AG09309 (cell line): ENCODE results near the gene PLA2G15.

Source experiments
- DNase-seq: peaks from one replicate; pipeline ENCODE4 v3.0.0-alpha.2; 2010; ENCODE audit warnings: low read depth
- H3K4me3 ChIP-seq: 2 replicates; pipeline ENCODE4 v1.5.1; 2011; ENCODE audit warnings: mild to moderate bottlenecking, low read depth, low read length, moderate library complexity; ENCODE audit not compliant: control insufficient read depth
- CTCF ChIP-seq: IDR thresholded peaks from 2 replicates; pipeline ENCODE4 v1.5.1; 2011; ENCODE audit warnings: mild to moderate bottlenecking, low read depth, low read length, inconsistent platforms; ENCODE audit not compliant: insufficient read depth, control insufficient read depth; ENCODE audit errors: missing control alignments

The PLA2G15 gene

GRCh38 chr16:68273896-68274295 is 28.7 kb downstream of the PLA2G15 start:
- no peak for DNase-seq
- no peak for TF ChIP-seq CTCF

GRCh38 chr16:68274441-68274840 is 29.3 kb downstream of the PLA2G15 start:
- TF ChIP-seq CTCF = no peak

More at GRCh38 chr16:68273896-68274295, 28.7 kb downstream of the PLA2G15 start:
- no peak overlapping the region for H3K4me3 ChIP-seq

GRCh38 chr16:68275611-68276191 is 30.5 kb downstream of the PLA2G15 start:
- H3K4me3 ChIP-seq = no peak overlapping the region
- no peak for TF ChIP-seq CTCF
- no peak for DNase-seq

More at GRCh38 chr16:68274441-68274840, 29.3 kb downstream of the PLA2G15 start:
- H3K4me3 ChIP-seq = no peak overlapping the region
- no peak for DNase-seq

GRCh38 chr16:68276223-68276622 is 31.1 kb downstream of the PLA2G15 start:
- H3K4me3 ChIP-seq = no peak overlapping the region
- no peak for DNase-seq
- TF ChIP-seq CTCF = no peak

GRCh38 chr16:68279726-68280558 is 34.8 kb downstream of the PLA2G15 start:
- no peak for TF ChIP-seq CTCF
- no peak overlapping the region for H3K4me3 ChIP-seq

GRCh38 chr16:68281368-68282063 is 36.3 kb downstream of the PLA2G15 start:
- DNase-seq = no peak
- H3K4me3 ChIP-seq = no peak overlapping the region
- no peak for TF ChIP-seq CTCF

More at GRCh38 chr16:68279726-68280558, 34.8 kb downstream of the PLA2G15 start:
- no peak for DNase-seq
